Fibroblast of skin of right biceps (primary cell): ENCODE data around the gene PIANP.

ENCODE experiments used
- DNase-seq: peaks from one replicate; pipeline ENCODE4 v3.0.0-alpha.2; 2013

The PIANP gene

GRCh38 chr12:6703631-6704030 lies 3.0 kb upstream of the PIANP start:
- no peak for DNase-seq

GRCh38 chr12:6701078-6701768 lies 608 bp upstream of the PIANP start:
- DNase-seq: no peak

GRCh38 chr12:6699989-6700645 lies 498 bp downstream of the PIANP start:
- DNase-seq: no peak

- no peak for DNase-seq
Observed at GRCh38 chr12:6699259-6699988, 1.2 kb downstream of the PIANP start.

- no peak for DNase-seq
Observed at GRCh38 chr12:6698352-6699046, 2.1 kb downstream of the PIANP start.

- DNase-seq: peak; percentile 70
Observed at GRCh38 chr12:6697584-6698351, 2.8 kb downstream of the PIANP start.

- no peak for DNase-seq
Observed at GRCh38 chr12:6696690-6697583, 3.7 kb downstream of the PIANP start.

- DNase-seq: no peak
Observed at GRCh38 chr12:6695313-6696045, 5.1 kb downstream of the PIANP start.

GRCh38 chr12:6694701-6695100 lies 5.9 kb downstream of the PIANP start:
- no peak for DNase-seq

- no peak for DNase-seq
Observed at GRCh38 chr12:6693832-6694355, 6.7 kb downstream of the PIANP start.

GRCh38 chr12:6692888-6693287 lies 7.7 kb downstream of the PIANP start:
- DNase-seq: no peak

- DNase-seq: peak; percentile 73
Observed at GRCh38 chr12:6691473-6691872, 9.1 kb downstream of the PIANP start.

GRCh38 chr12:6688999-6689882 lies 11.4 kb downstream of the PIANP start, which contains the start of gene ZNF384:
Gene ZNF384 (minus strand): TSS chr12:6689375. CDS start chr12:6679520, 9,855 bp downstream.
- DNase-seq: peak; percentile 100

- peak; percentile 40 for DNase-seq
Observed at GRCh38 chr12:6688543-6688998, 12.0 kb downstream of the PIANP start.

GRCh38 chr12:6685814-6686213 lies 14.8 kb downstream of the PIANP start:
- no peak for DNase-seq

GRCh38 chr12:6684609-6685008 lies 16.0 kb downstream of the PIANP start:
- no peak for DNase-seq

GRCh38 chr12:6676962-6677361 lies 23.7 kb downstream of the PIANP start:
- no peak for DNase-seq

GRCh38 chr12:6672143-6672542 lies 28.5 kb downstream of the PIANP start:
- no peak for DNase-seq

GRCh38 chr12:6667559-6668210 lies 32.9 kb downstream of the PIANP start:
- no peak for DNase-seq
